Neural progenitor cell (in vitro differentiated cells): ENCODE results near the gene FUZ. TPM values are rescaled to one million over a fixed set of nuclear protein-coding genes. Genes with fewer than 3 reads are reported as not detected.

Experiments
- DNase-seq: peaks from one replicate; pipeline ENCODE4 v3.0.0-alpha.2; 2016; ENCODE audit warnings: low spot score
- H2AFZ ChIP-seq: fragments of 200-600 bp; sonication (generic); replicated peaks from 2 replicates; pipeline ENCODE4 v1.6.1; 2016; ENCODE audit warnings: antibody characterized with exemption
- H3F3A ChIP-seq: fragments of 200-600 bp; sonication (generic); 2 replicates; pipeline ENCODE4 v1.6.1; 2016; ENCODE audit warnings: antibody characterized with exemption, low read depth
- H3K27ac ChIP-seq: fragments of 200-600 bp; sonication (generic); 2 replicates; pipeline ENCODE4 v1.5.1; 2016; ENCODE audit warnings: mild to moderate bottlenecking
- H3K27me3 ChIP-seq: fragments of 200-600 bp; sonication (generic); 2 replicates; pipeline ENCODE4 v1.6.1; 2016; ENCODE audit warnings: mild to moderate bottlenecking, moderate library complexity
- H3K36me3 ChIP-seq: fragments of 200-600 bp; sonication (generic); 2 replicates; pipeline ENCODE4 v1.5.1; 2016
- H3K4me1 ChIP-seq: fragments of 200-600 bp; sonication (generic); 2 replicates; pipeline ENCODE4 v1.6.1; 2016; ENCODE audit warnings: mixed run types
- H3K4me2 ChIP-seq: fragments of 200-600 bp; sonication (generic); 2 replicates; pipeline ENCODE4 v1.6.1; 2016
- H3K4me3 ChIP-seq: fragments of 200-600 bp; sonication (generic); 2 replicates; pipeline ENCODE4 v1.5.1; 2016
- H3K79me2 ChIP-seq: fragments of 200-600 bp; sonication (generic); 2 replicates; pipeline ENCODE4 v1.6.1; 2016; ENCODE audit warnings: low read depth
- H3K9ac ChIP-seq: fragments of 200-600 bp; sonication (generic); 2 replicates; pipeline ENCODE4 v1.6.1; 2016
- H3K9me3 ChIP-seq: fragments of 200-600 bp; sonication (generic); 2 replicates; pipeline ENCODE4 v1.5.1; 2016; ENCODE audit warnings: low read depth
- H4K20me1 ChIP-seq: fragments of 200-600 bp; sonication (generic); 2 replicates; pipeline ENCODE4 v1.6.1; 2016; ENCODE audit warnings: low read depth
- H3K27ac Mint-ChIP-seq: 3 replicates; pipeline ENCODE4 v1.8.0; 2021; ENCODE audit warnings: mixed read lengths
- H3K27me3 Mint-ChIP-seq: 2 replicates; pipeline ENCODE4 v1.8.0; 2022; ENCODE audit warnings: low read depth, mild to moderate bottlenecking, inconsistent platforms, moderate library complexity, mixed read lengths; ENCODE audit not compliant: insufficient read depth
- H3K36me3 Mint-ChIP-seq: 3 replicates; pipeline ENCODE4 v1.8.0; 2021; ENCODE audit warnings: mixed read lengths
- H3K4me1 Mint-ChIP-seq: 3 replicates; pipeline ENCODE4 v1.8.0; 2021; ENCODE audit warnings: mixed read lengths
- H3K4me3 Mint-ChIP-seq: 3 replicates; pipeline ENCODE4 v1.8.0; 2021; ENCODE audit warnings: mild to moderate bottlenecking, moderate library complexity, mixed read lengths
- H3K9me3 Mint-ChIP-seq: 3 replicates; pipeline ENCODE4 v1.8.0; 2020; ENCODE audit warnings: mixed read lengths
- EZH2 ChIP-seq: fragments of 200-600 bp; sonication (generic); IDR thresholded peaks from 2 replicates; pipeline ENCODE4 v1.6.1; 2017; ENCODE audit warnings: antibody characterized with exemption, mild to moderate bottlenecking, moderate library complexity
- EZH2phosphoT487 ChIP-seq: fragments of 200-600 bp; sonication (generic); IDR thresholded peaks from 2 replicates; pipeline ENCODE4 v1.6.1; 2017; ENCODE audit warnings: antibody characterized with exemption
- total RNA-seq: library from RNA; depleted of rRNA; stranded (reverse); fragments of >200 nt; gene quantifications from 2 replicates; pipeline ENCODE4 v1.2.3, GENCODE V29; 2015; ENCODE audit warnings: low replicate concordance
- TF ChIP-seq, protein P1 (sequence below): fragments of 200-600 bp; sonication (generic); IDR thresholded peaks from 2 replicates; pipeline ENCODE4 v1.5.1; 2017; ENCODE audit warnings: antibody characterized with exemption, mild to moderate bottlenecking

FUZ gene, protein sequence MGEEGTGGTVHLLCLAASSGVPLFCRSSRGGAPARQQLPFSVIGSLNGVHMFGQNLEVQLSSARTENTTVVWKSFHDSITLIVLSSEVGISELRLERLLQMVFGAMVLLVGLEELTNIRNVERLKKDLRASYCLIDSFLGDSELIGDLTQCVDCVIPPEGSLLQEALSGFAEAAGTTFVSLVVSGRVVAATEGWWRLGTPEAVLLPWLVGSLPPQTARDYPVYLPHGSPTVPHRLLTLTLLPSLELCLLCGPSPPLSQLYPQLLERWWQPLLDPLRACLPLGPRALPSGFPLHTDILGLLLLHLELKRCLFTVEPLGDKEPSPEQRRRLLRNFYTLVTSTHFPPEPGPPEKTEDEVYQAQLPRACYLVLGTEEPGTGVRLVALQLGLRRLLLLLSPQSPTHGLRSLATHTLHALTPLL
- total RNA-seq = 24.6 and 37.8 TPM in 2 replicates

DNA sequence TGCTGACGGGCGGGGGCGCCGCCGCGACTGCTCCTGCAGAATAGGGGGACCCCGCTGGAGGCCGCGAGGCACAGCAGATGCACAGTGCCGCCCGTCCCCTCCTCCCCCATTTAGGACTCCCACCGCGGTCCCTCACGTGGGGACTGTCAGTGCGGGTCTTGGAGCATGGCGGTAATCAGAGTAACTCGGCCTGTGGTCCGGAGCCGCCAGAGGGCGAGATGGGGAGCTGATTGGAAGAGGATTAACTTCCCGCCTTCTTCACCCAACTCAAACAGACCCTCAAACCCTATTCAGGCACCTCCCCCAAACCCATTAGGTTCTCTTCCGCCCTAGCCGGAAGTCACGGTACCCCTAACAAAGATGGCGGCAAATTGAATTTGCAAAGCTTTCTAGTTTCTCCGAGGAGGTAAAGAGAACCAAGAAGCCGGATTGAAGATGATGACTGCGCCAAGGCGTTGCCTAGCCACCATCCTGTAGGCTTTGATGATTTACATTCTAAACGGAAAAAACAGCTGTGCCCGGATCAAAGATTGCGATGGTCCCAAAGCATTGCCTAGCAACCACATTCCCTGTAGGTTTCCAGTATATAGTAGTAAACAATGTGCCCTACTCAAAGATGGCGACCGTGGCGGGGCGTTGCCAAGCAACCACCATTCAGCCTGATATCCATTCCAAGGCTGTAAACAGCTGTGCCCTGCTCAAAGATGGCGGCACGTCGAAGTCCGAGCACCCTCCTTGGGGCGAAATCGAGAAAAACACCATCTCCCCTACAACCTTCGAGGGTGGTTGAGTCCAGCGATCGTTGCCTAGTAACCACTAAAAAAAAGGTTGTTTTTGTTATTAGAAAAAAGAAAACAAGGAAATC, at the start of gene FUZ:
Gene FUZ (minus strand): TSS at position 296 of the 865 bp plus-strand sequence. CDS start 186 bp downstream, at position 110.
- Mint-ChIP-seq H3K27ac (peak within 1 kb of the TSS; percentile 100), H3K9me3 (no peaks in the 10 kb centered on the region), H3K4me1 (peaks cover 46% of the 10 kb centered on the region), H3K36me3 (no peaks in the 10 kb centered on the region), H3K27me3 (peaks cover 16% of the 10 kb centered on the region), H3K4me3 (peak within 1 kb of the TSS; percentile 97)
- peak; percentile 99 for DNase-seq
- H3K4me1 ChIP-seq = peaks cover 24% of the 10 kb centered on the region
- H3K9me3 ChIP-seq = no peaks in the 10 kb centered on the region
- peaks cover 46% of the 10 kb centered on the region for H3F3A ChIP-seq
- peak within 1 kb of the TSS; percentile 64 for H3K9ac ChIP-seq
- no peaks in the 10 kb centered on the region for H3K36me3 ChIP-seq
- TF ChIP-seq EZH2phosphoT487 (no peak), EZH2 (no peak)
- TF ChIP-seq, protein P1, sequence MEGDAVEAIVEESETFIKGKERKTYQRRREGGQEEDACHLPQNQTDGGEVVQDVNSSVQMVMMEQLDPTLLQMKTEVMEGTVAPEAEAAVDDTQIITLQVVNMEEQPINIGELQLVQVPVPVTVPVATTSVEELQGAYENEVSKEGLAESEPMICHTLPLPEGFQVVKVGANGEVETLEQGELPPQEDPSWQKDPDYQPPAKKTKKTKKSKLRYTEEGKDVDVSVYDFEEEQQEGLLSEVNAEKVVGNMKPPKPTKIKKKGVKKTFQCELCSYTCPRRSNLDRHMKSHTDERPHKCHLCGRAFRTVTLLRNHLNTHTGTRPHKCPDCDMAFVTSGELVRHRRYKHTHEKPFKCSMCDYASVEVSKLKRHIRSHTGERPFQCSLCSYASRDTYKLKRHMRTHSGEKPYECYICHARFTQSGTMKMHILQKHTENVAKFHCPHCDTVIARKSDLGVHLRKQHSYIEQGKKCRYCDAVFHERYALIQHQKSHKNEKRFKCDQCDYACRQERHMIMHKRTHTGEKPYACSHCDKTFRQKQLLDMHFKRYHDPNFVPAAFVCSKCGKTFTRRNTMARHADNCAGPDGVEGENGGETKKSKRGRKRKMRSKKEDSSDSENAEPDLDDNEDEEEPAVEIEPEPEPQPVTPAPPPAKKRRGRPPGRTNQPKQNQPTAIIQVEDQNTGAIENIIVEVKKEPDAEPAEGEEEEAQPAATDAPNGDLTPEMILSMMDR = peak; percentile 56
- H3K27ac ChIP-seq = peak within 1 kb of the TSS; percentile 83
- peak within 1 kb of the TSS; percentile 98 for H2AFZ ChIP-seq
- H4K20me1 ChIP-seq = peaks cover 3% of the 10 kb centered on the region
- H3K4me2 ChIP-seq = peak within 1 kb of the TSS; percentile 93
- H3K79me2 ChIP-seq = peaks cover 10% of the 10 kb centered on the region
- H3K27me3 ChIP-seq = no peaks in the 10 kb centered on the region
- H3K4me3 ChIP-seq = peak within 1 kb of the TSS; percentile 71

DNA sequence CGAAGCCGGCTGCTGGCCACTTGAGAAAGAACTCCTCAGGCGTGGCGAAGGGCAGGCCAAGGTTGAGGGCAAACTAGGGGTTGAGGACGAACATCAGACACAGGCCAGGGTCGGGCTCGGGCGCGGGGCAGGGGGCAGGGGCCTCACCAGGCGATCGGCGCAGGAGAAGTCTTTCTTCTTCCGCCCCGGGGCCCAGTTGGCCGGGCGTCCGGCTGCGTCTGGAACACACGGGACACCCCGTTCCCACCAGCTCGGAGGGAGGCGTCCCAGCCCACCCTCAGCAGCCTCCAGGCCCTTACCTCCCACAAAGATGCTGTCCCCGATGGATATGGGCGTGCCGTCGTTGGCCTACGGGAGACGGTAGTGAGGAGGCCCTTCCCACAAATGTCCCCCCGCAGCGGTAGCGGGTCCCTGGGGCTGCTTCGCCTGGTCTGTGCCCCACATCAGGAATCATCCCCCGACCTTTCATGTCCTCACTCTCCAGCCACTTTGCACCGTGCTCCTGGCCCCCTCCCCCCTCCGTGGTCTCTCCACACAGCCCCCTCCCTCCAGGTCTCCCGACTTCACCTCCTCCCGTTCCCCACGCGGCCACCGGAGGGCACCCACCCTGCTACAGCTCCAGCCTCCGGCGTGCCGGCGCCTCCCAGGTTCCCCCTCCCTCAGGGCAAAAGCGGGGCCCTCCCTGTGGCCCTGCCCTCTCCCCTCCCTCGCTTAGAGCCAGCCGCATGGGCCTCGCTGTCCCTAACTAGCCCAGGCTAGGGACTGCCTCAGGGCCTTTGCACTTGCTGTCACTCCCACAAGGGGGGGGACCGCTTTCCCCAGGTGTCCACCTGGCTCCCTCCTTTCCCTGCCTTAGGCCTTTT, 49.5 kb upstream of the FUZ start:
- H3K9me3 ChIP-seq = no peaks in the 10 kb centered on the region
- no peaks in the 10 kb centered on the region for H3K27me3 ChIP-seq
- no peak overlapping the region for H3K4me2 ChIP-seq
- H3F3A ChIP-seq = peaks cover 92% of the 10 kb centered on the region
- peaks cover 3% of the 10 kb centered on the region for H3K4me1 ChIP-seq
- H2AFZ ChIP-seq = no peak overlapping the region
- peaks cover 15% of the 10 kb centered on the region for H3K27me3 Mint-ChIP-seq
- H3K36me3 ChIP-seq = no peaks in the 10 kb centered on the region
- peaks cover 38% of the 10 kb centered on the region for H3K79me2 ChIP-seq
- DNase-seq = peak; percentile 52
- H3K9me3 Mint-ChIP-seq = no peaks in the 10 kb centered on the region
- H3K4me1 Mint-ChIP-seq = peaks cover 46% of the 10 kb centered on the region
- H3K4me3 Mint-ChIP-seq = no peak overlapping the region
- H4K20me1 ChIP-seq = peaks cover 77% of the 10 kb centered on the region
- H3K27ac ChIP-seq = no peak overlapping the region
- no peak overlapping the region for H3K4me3 ChIP-seq
- H3K36me3 Mint-ChIP-seq = peaks cover 29% of the 10 kb centered on the region
- H3K9ac ChIP-seq = no peak overlapping the region
- TF ChIP-seq, protein P1 = peak; percentile 45
- no peak for TF ChIP-seq EZH2phosphoT487
- H3K27ac Mint-ChIP-seq = peak overlapping the region; percentile 76
